Lower lobe of right lung (tissue), 2 donors: ENCODE data around the gene ME2. TPM values are rescaled to one million over a fixed set of nuclear protein-coding genes. Genes with fewer than 3 reads are reported as not detected.
"Not testable (repeated sequence)": the region's sequence is repeated elsewhere in the genome, so short reads cannot be mapped to it uniquely, and the experiment has no call there.

ENCODE experiments used
- ATAC-seq, 2 donors: fragments of 200-7000 bp; cut with Tn5 transposase; one replicate each; pipeline ENCODE4 v1.9.1; 2020 to 2022; ENCODE audit warnings: mild to moderate bottlenecking in 2 of 2, moderate library complexity in 2 of 2
- DNase-seq: peaks from one replicate; pipeline ENCODE4 v3.0.0-alpha.2; 2020
- H3K27ac ChIP-seq: fragments of 200-600 bp; one replicate; pipeline ENCODE4 v1.8.0; 2022
- H3K27me3 ChIP-seq: fragments of 200-600 bp; one replicate; pipeline ENCODE4 v1.8.0; 2022; ENCODE audit warnings: low read depth
- H3K36me3 ChIP-seq: fragments of 200-600 bp; one replicate; pipeline ENCODE4 v1.8.0; 2022; ENCODE audit warnings: mild to moderate bottlenecking
- H3K4me1 ChIP-seq: fragments of 200-600 bp; one replicate; pipeline ENCODE4 v1.8.0; 2022
- H3K4me3 ChIP-seq: fragments of 200-600 bp; one replicate; pipeline ENCODE4 v1.8.0; 2022; ENCODE audit warnings: mild to moderate bottlenecking
- H3K9me3 ChIP-seq: fragments of 200-600 bp; one replicate; pipeline ENCODE4 v1.8.0; 2022
- intact Hi-C: fragments of 100-400 bp; cut with DNase I; formaldehyde crosslinking; loops from one replicate; pipeline ENCODE4 v1.11.0; 2022
- total RNA-seq: library from RNA; stranded (reverse); fragmentation: NEBNext Ultra II Directional; extraction: Animal tissue kit (Norgen Biotek cat#: 25700); gene quantifications from one replicate; pipeline ENCODE4 v1.2.1, GENCODE V29; 2021
- TF ChIP-seq, protein P1 (sequence below): fragments of 200-600 bp; IDR thresholded peaks from one replicate; pipeline ENCODE4 v1.8.0; 2022; ENCODE audit warnings: antibody characterized with exemption, mild to moderate bottlenecking
- donor health status: DM: no; HTN: yes; CAD: no; lungs with severe emphysema.

The ME2 gene
- total RNA-seq, 1 donor from 2014 or later: 42.4 TPM

DNA sequence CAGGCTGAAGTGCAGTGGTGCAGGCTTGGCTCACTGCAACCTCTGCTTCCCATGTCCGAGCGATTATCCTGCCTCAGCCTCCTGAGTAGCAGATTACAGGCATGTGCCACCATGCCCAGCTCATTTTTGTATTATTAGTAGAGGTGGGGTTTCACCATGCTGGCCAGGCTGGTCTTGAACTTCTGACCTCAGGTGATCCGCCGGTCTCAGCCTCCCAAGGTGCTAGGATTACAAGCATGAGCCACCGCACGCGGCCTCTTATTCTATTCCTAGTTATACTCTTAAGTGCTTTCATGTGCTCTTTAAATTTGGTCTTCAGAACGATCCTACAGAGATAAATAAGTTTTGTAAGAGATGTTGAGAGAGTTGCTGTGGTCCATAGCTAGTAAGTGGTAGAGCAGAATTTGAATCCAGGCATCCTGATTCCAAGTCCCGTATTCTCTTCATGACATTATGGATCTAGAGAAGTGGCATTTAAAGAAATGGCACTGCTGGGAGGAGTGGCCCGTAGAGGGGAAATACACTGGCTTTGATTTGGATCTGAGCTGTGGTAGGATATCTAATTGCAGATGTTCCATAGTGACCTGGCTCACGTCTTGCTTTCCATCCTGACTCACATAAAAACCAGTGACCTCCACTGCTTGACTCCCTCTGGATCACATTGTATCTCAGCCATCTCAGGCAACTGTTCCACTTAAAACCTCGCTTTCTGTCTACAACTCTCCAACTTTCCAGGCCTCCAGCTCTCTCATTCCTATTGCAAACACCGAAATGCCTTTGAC is 22.8 kb upstream of the ME2 start:
- Histone ChIP-seq H3K27ac (no peak overlapping the region), H3K4me3 (no peak overlapping the region), H3K27me3 (no peaks in the 10 kb centered on the region), H3K4me1 (no peaks in the 10 kb centered on the region), H3K9me3 (no peaks in the 10 kb centered on the region), H3K36me3 (no peaks in the 10 kb centered on the region)
- no peak for DNase-seq
- TF ChIP-seq, protein P1, sequence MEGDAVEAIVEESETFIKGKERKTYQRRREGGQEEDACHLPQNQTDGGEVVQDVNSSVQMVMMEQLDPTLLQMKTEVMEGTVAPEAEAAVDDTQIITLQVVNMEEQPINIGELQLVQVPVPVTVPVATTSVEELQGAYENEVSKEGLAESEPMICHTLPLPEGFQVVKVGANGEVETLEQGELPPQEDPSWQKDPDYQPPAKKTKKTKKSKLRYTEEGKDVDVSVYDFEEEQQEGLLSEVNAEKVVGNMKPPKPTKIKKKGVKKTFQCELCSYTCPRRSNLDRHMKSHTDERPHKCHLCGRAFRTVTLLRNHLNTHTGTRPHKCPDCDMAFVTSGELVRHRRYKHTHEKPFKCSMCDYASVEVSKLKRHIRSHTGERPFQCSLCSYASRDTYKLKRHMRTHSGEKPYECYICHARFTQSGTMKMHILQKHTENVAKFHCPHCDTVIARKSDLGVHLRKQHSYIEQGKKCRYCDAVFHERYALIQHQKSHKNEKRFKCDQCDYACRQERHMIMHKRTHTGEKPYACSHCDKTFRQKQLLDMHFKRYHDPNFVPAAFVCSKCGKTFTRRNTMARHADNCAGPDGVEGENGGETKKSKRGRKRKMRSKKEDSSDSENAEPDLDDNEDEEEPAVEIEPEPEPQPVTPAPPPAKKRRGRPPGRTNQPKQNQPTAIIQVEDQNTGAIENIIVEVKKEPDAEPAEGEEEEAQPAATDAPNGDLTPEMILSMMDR: no peak
- intact Hi-C loops: no loop called here
- ATAC-seq: no peak

DNA sequence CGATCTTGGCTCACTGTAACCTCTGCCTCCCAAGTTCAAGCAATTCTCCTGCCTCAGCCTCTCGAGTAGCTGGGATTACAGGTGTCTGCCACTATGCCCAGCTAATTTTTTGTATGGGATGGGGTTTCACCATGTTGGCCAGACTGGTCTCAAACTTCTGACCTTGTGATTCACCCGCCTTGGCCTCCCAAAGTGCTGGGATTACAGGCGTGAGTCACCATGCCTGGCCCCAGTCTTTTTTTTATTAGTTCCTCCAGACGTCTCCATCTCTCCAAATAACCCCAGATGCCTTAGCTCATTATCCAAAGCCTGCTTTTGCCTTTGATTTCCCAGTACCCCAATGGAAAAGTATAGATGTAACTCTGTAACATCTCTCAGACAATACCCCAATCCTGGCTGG is 21.8 kb upstream of the ME2 start:
- DNase-seq, intact Hi-C loops, H3K27ac ChIP-seq, H3K9me3 ChIP-seq, H3K4me1 ChIP-seq, H3K27me3 ChIP-seq, H3K4me3 ChIP-seq, ATAC-seq, H3K36me3 ChIP-seq: not testable (repeated sequence)

DNA sequence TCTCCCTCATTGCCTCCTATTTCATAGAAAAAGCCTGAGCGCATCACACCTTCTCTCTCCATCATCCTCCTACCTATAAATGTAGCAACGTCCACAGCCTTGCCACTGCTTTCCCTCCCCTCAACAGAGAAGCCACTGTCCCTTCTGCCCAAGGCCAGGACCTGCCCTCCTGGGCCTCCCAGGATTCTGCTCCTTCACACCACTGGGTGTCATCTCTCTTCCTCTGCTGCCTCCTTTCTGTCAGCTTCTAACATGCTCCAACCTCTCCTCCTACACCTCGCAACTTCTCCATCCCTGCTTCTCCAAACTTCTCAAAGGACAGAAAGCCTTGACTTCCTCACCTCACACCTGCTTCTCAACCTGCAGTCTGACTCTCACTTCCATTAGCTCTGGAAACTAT is 21.2 kb upstream of the ME2 start:
- TF ChIP-seq, protein P1: no peak
- no peak overlapping the region for H3K27ac ChIP-seq
- no peaks in the 10 kb centered on the region for H3K9me3 ChIP-seq
- no peaks in the 10 kb centered on the region for H3K27me3 ChIP-seq
- ATAC-seq (no peak), DNase-seq (no peak)
- H3K36me3 ChIP-seq: no peaks in the 10 kb centered on the region
- intact Hi-C loops: no loop called here
- peaks cover 5% of the 10 kb centered on the region for H3K4me1 ChIP-seq
- H3K4me3 ChIP-seq: no peak overlapping the region

DNA sequence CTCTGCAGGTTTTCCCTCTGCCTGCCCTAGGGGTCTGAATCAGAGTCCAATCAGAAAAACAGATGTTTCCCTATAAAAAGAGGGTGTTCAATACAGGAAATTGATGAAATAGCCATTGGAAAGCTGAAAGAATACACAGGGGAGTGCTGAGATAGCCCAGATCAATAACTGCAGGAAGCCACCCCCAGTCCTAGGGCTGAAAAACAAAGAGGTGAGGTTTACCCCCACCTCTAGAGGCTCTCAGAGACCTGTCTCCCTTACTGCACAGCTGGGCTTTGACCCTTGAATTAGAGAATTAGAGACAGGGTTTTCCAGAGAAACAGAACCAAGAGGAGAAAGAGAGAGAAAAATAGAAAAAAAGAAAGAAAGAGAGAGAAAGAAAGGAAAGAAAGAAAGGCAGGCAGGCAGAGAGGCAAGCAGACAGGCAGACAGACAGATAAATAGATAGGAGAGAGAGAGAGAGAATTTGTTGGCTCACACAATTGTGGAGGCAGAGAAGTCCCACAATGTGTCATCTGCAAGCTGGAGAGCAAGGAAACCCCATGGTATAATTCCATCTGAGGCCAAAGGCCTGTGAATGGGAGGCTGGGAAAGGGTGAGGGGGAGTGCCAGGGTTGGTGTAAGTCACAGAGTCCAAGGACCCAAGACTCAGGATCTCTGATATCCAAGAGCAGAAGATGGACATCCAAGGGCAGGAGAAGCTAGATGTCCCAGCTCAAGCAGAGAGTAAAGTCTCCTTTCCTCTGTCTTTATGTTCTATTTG is 18.9 kb upstream of the ME2 start:
- intact Hi-C loops: no loop called here
- Histone ChIP-seq H3K4me3 (no peak overlapping the region), H3K9me3 (no peaks in the 10 kb centered on the region), H3K4me1 (peaks cover 5% of the 10 kb centered on the region), H3K36me3 (no peaks in the 10 kb centered on the region), H3K27ac (no peak overlapping the region), H3K27me3 (no peaks in the 10 kb centered on the region)
- ATAC-seq: no peak
- DNase-seq: no peak
- TF ChIP-seq, protein P1: no peak

DNA sequence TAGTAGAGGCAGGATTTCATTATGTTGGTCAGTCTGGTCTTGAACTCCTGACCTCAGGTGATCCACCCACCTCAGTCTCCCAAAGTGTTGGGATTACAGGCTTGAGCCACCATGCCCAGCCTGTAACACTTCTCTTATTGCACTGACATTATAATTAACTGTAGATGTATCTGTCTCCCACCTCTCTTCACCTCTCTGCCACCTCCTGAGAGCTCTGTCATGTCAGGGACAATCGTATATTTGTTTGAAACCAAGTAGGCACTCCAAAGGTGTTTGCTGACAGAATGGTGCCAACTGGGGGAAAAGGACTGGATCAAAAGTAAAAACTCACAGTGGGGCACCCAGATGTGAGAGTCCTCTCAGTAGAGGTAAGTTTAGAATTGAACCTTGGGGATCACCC is 17.3 kb upstream of the ME2 start:
- no peak for DNase-seq
- Histone ChIP-seq H3K27me3 (no peaks in the 10 kb centered on the region), H3K36me3 (no peaks in the 10 kb centered on the region), H3K4me3 (no peak overlapping the region), H3K4me1 (peaks cover 5% of the 10 kb centered on the region), H3K27ac (peak overlapping the region; percentile 53), H3K9me3 (no peaks in the 10 kb centered on the region)
- TF ChIP-seq, protein P1: no peak
- no peak for ATAC-seq
- intact Hi-C loops: no loop called here

DNA sequence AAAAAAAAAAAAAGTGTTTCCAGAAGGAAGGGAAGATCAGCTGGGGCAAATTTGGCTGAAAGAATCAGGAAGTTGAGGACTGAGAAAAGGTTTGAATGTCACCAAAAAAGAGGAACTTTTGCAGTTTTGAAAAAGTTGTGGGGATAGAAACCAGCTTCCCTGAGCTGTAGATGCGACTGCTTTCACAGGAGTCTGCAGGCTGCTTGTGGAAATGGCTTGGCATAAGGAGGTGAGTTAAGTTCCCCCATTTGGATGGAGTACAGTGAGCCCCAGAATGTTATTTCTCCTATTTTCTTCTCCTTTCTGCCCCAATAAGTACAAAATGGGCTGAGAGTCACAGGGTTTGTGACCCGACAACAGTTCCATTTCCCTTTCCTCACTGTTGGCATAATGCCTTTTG is 16.5 kb upstream of the ME2 start:
- TF ChIP-seq, protein P1: no peak
- no peaks in the 10 kb centered on the region for H3K36me3 ChIP-seq
- H3K9me3 ChIP-seq: no peaks in the 10 kb centered on the region
- intact Hi-C loops: no loop called here
- ATAC-seq (peak; percentile 52 to 74), DNase-seq (no peak)
- no peak overlapping the region for H3K4me3 ChIP-seq
- peak overlapping the region; percentile 53 for H3K27ac ChIP-seq
- H3K27me3 ChIP-seq: no peaks in the 10 kb centered on the region
- H3K4me1 ChIP-seq: peaks cover 5% of the 10 kb centered on the region
